Brain microvascular endothelial cell (primary cell): ENCODE measurements around the gene CLIC5.

ENCODE experiments used
- DNase-seq: peaks from one replicate; pipeline ENCODE4 v3.0.0-alpha.2; 2020
- H3K27ac ChIP-seq: fragments of 250-450 bp; sonication (Bioruptor Pico); 2 replicates; pipeline ENCODE4 v1.5.1; 2020; ENCODE audit warnings: mild to moderate bottlenecking, moderate library complexity
- H3K27me3 ChIP-seq: fragments of 250-450 bp; sonication (Bioruptor Pico); replicated peaks from 2 replicates; pipeline ENCODE4 v1.5.1; 2020; ENCODE audit warnings: mild to moderate bottlenecking
- H3K36me3 ChIP-seq: fragments of 250-450 bp; sonication (Bioruptor Pico); replicated peaks from 2 replicates; pipeline ENCODE4 v1.5.1; 2020; ENCODE audit warnings: mild to moderate bottlenecking
- H3K4me3 ChIP-seq: 2 replicates; pipeline ENCODE4 v1.5.1; 2011; ENCODE audit warnings: low read depth, mild to moderate bottlenecking, control low read depth, low read length, moderate library complexity
- CTCF ChIP-seq: IDR thresholded peaks from 2 replicates; pipeline ENCODE4 v1.5.1; 2011; ENCODE audit warnings: low read depth, mild to moderate bottlenecking, moderate library complexity, low read length, control low read depth, inconsistent platforms; ENCODE audit errors: missing control alignments
- in situ Hi-C: cut with HindIII; loops from 2 replicates; pipeline ENCODE4 v1.10.0; 2017; ENCODE audit warnings: low sequenced_read_pairs, low pct_ligation_motif_present

Gene CLIC5

GRCh38 chr6:45924763-45925342 lies 90.8 kb downstream of the CLIC5 start:
- DNase-seq: no peak
- no peak for TF ChIP-seq CTCF
- in situ Hi-C loops: no loop called here

GRCh38 chr6:45923831-45924391 lies 91.7 kb downstream of the CLIC5 start:
- no peak overlapping the region for H3K4me3 ChIP-seq
- H3K36me3 ChIP-seq: no peaks in the 10 kb centered on the region
- in situ Hi-C loops: no loop called here
- TF ChIP-seq CTCF: no peak
- no peaks in the 10 kb centered on the region for H3K27me3 ChIP-seq
- no peak overlapping the region for H3K27ac ChIP-seq
- DNase-seq: peak; percentile 55

More at GRCh38 chr6:45924763-45925342, 90.8 kb downstream of the CLIC5 start:
- Histone ChIP-seq H3K27me3 (no peaks in the 10 kb centered on the region), H3K27ac (no peak overlapping the region), H3K36me3 (no peaks in the 10 kb centered on the region), H3K4me3 (no peak overlapping the region)

GRCh38 chr6:45922728-45923351 lies 92.8 kb downstream of the CLIC5 start:
- peak; percentile 79 for DNase-seq
- peak; percentile 89 for TF ChIP-seq CTCF
- Histone ChIP-seq H3K36me3 (no peaks in the 10 kb centered on the region), H3K27me3 (no peaks in the 10 kb centered on the region), H3K4me3 (no peak overlapping the region), H3K27ac (no peak overlapping the region)
- in situ Hi-C loops: no loop called here

- Histone ChIP-seq H3K36me3 (no peaks in the 10 kb centered on the region), H3K27ac (no peak overlapping the region), H3K27me3 (no peaks in the 10 kb centered on the region), H3K4me3 (no peak overlapping the region)
- TF ChIP-seq CTCF: no peak
- in situ Hi-C loops: no loop called here
- DNase-seq: no peak
Measured at GRCh38 chr6:45921691-45922281, 93.9 kb downstream of the CLIC5 start.

GRCh38 chr6:45920819-45921511 lies 94.7 kb downstream of the CLIC5 start:
- Histone ChIP-seq H3K36me3 (no peaks in the 10 kb centered on the region), H3K27me3 (no peaks in the 10 kb centered on the region), H3K4me3 (no peak overlapping the region), H3K27ac (no peak overlapping the region)
- TF ChIP-seq CTCF: no peak
- in situ Hi-C loops: no loop called here
- DNase-seq: no peak
